DMS53 treated with DMSO at 0.1 percent for 48 hours (cell line): Measurements from ENCODE around the gene EML1.

Experiments used
- DNase-seq: peaks from one replicate; lab custom pipeline; 2025; ENCODE audit not compliant: unreplicated experiment; lab: John Stamatoyannopoulos, UW

The EML1 gene

GRCh38 chr14:99777951-99778350 is 15.3 kb upstream of the EML1 start:
- no peak for DNase-seq

DNA sequence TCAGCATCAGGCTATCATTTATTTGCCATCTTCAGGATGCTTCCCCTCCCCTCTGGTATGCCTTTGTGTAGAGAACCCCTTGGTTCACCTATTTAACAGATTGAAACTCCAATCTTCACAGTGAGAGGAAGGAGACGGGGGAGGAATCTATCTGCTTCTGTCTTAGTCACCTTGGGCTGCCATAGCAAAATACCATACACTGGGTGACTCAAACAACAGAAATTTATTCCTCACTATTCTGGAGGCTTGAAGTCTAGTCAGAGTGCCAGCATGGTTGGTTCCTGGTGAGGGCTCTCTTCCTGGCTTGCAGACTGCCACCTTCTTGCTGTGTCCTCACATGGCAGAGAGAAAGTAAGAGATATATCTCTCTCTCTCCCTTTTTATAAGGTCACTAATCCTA is 13.5 kb upstream of the EML1 start:
- no peak for DNase-seq

- DNase-seq = no peak
These were observed 12.5 kb upstream of the EML1 start for GRCh38 chr14:99780690-99781089.

DNA sequence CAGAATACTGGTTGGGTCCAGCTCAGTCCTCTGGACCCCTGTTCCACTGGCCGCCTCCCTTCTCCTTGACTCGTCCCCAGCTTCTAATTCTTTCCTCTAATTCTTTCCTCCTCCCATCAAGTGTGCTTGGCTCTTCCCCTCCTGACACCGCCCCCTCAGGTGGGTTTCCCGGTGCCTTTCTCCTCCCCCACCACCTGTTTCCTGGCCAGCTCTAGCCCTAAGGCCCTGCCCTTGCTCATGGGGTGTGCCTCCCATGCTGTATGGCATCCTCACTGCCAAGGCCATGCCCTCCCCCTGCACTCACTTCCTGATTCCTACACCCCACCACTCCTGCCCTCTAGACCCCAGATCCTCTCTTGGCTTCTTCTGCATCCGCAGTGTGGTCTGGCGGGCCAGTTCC is 12.1 kb upstream of the EML1 start:
- no peak for DNase-seq

- no peak for DNase-seq
These were observed 11.2 kb upstream of the EML1 start for GRCh38 chr14:99781853-99782610.

GRCh38 chr14:99784508-99784907 is 8.7 kb upstream of the EML1 start:
- DNase-seq = no peak

- DNase-seq = no peak
These were observed 7.8 kb upstream of the EML1 start for GRCh38 chr14:99785426-99785825.

- DNase-seq = no peak
These were observed 6.7 kb upstream of the EML1 start for GRCh38 chr14:99786511-99786989.

DNA sequence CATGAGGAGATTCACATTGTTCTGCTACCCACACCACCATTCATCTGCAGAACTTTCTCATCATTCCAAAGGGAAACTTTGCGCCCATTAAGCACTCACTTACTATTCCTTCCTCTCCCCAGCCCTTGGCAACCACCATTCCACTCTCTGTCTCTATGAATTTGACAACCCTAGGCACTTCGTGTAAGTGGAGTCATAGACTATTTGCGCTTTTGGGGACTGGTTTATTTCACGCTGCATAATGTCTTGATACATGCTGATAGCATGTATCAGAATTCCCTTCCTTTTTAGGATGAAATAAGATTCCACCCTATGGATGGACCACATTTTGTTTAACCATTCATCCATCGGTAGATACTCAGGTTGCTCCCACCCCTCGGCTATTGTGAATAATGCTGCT is 4.5 kb upstream of the EML1 start:
- DNase-seq = no peak

GRCh38 chr14:99789581-99789980 is 3.6 kb upstream of the EML1 start:
- no peak for DNase-seq

DNA sequence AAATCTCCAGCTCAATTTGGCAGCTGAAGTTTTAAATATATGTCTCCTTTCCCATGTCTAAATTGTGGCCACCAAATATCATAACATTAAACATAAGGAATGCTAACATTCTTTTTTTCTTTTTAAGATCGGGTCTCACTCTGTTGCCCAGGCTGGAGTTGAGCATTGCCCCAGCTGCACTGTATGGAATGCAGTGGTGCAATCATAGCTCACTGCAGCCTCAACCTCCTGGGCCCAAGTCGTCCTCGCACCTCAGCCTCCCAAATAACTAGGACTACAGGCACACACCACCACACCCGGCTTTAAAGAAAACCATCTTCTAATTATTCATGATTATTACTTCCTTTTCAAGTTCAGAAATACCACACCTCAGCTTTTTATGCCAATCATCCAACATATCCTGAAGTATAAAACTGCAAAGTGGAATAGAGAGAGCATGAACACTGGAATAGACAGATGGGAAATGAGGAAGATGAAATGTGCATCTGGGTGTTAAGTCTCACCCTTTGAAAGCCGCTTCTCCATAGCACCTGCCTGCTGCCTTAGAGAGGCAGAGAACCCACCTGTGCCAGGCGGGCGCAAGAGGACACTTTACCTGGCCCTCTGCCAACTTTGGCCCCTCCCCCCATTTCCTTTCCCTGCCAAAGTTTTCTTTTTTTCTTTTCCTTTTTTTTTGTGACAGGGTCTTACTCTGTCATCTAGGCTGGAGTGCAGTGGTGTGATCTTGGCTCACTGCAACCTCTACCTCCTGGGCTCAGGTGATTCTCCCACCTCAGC is 2.8 kb upstream of the EML1 start:
- DNase-seq = no peak

DNA sequence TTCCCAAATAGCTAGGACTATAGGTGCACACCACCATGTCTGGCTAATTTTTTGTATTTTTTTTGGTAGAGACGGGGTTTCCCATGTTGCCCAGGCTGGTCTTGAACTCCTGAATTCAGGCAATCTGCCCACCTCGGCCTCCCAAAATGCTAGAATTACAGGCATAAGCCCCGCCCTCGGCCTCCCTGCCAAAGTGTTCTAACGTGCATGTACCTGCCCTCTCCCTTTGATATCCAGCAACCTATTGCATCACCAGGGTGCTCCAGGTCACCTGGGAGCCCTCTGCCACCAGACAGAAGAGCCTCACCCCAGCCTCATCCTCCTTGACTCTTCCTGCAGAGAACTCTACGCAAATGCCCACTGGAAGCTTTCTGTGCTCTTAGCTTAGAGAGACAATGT is 2.2 kb upstream of the EML1 start:
- DNase-seq = no peak

DNA sequence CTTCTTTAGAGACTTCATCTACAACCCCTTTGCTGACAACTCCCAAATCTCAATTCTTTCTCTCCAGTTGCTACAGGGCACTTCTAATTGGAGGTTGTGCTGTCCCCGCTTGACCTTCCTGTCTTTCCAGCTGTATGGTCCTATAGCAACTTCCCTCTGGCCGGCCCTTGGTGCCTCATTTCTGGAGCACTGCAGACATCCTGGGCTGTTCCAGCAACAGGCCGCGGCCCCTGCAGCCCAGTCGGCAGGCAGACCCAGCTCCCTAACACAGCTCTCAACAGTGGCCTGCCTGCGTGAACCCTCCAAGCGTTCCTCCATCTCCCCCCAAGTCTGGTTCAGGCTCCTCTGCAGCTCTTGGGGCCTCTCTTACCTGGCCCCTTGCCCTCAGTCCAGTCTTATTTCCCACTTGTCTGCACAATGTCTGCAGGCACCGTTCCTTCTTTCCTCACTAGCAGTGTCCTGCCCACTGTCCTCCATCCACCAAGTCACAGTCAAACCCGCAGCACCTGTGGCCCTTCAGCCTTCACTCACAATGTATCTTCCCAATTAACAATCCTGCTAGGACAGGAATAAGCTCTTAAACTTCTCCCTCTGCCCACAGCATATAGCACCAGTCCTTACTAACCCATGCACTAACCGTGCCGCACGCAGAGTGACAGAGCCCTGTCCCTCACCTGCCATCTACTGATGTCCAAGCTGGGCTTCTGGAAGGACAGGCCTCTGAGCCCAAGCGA is 1.6 kb upstream of the EML1 start:
- no peak for DNase-seq

DNA sequence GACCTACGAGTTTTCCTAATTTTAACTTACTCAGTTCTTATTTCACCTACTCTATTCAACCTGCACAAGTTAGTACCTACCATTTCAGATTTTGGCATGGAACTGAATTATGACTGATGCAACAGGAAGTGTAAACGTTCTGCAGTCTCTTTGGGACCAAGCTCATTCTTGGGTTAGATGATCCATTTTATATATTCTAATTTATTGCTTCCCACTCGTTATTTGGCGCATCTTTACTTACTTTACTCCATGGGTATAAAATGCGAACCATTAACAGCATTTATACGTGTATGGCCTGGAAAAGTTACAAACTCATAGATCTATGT is 1.0 kb upstream of the EML1 start:
- no peak for DNase-seq

GRCh38 chr14:99792551-99793212 is 531 bp upstream of the EML1 start:
- no peak for DNase-seq

DNA sequence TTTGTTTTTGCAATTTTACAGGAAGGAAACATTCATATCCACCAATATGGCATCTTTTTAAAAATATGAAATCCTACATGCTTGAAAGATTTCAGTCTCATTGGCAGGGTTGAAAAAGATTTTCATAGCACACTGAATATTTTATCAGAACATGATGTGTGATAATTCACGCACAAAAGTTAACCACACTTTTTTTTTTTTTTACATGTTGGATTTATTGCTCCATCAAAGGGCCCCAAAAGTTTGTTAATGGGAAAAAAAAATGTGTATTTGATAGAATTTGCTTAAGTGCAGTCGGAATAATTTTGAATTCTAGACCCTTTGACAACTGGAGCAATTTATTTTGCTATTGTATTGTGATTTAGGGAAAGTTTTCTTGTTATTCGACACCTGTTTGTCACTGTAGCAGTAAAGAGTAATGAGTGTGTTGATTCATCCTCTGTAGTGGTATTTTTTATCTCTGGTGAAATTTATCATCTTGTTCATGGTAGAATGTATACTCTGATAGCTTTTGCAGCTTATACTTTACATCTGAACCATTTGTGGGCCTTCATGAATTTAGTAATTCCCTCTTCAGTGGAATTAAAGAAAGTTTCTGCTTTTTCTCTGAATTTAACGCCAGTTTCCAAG is 1.1 kb downstream of the EML1 start:
- DNase-seq = no peak

DNA sequence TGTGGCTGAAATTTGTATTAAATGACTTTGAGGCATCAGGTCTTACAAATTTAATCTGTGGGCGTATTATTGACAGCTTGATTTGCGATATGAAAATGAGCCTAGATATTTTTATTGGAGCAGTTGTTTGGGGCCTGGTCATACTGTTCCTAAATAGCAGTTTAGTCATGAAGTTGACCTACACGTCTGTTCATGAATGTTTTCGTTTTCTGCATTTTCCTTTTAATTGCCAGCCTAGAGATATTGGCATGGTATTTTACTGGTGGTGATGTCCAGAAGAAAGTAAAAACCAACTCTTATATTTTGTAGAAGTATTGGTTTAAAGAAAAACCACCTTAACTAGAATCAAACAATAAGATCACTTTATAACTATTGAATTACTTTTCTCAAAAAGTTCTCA is 1.8 kb downstream of the EML1 start:
- no peak for DNase-seq

- no peak for DNase-seq
These were observed 4.0 kb downstream of the EML1 start for GRCh38 chr14:99797231-99797630.

GRCh38 chr14:99800781-99801180 is 7.6 kb downstream of the EML1 start:
- DNase-seq = no peak

- DNase-seq = no peak
These were observed 9.3 kb downstream of the EML1 start for GRCh38 chr14:99802301-99803105.
